Bronchus fibroblast of lung (primary cell): ENCODE measurements around the gene SVOPL. TPM values are rescaled to one million over a fixed set of nuclear protein-coding genes. Genes with fewer than 3 reads are reported as not detected.

Experiments used
- total RNA-seq: library from RNA; depleted of rRNA; stranded (reverse); fragments of >200 nt; gene quantifications from 2 replicates; pipeline ENCODE4 v1.2.3, GENCODE V29; 2015

SVOPL gene
- total RNA-seq, result not detected in 2 replicates

GRCh38 chr7:138700857-138701536 lies at the start of gene SVOPL:
TSS of gene SVOPL (minus strand) at chr7:138701362. CDS start at chr7:138679045, 22,317 bp downstream.

Other genes with a start within 250 kb of the SVOPL start
- gene TRIM24, start 241.1 kb downstream of the SVOPL start, total RNA-seq, result 8.8 and 10.1 TPM in 2 replicates
- gene TMEM213, start 96.6 kb upstream of the SVOPL start, total RNA-seq, result not detected in 2 replicates
- not detected in 2 replicates for gene ATP6V0A4, start 96.8 kb upstream of the SVOPL start, total RNA-seq